Karpas-422 (cell line): ENCODE measurements around the gene ABCB10. TPM values are rescaled to one million over a fixed set of nuclear protein-coding genes. Genes with fewer than 3 reads are reported as not detected.
"Not testable (repeated sequence)": the region's sequence is repeated elsewhere in the genome, so short reads cannot be mapped to it uniquely, and the experiment has no call there.

Experiments
- DNase-seq: peaks from one replicate; pipeline ENCODE4 v3.0.0-alpha.2; 2015
- H2AFZ ChIP-seq: fragments of 200-600 bp; sonication (generic); 2 replicates; pipeline ENCODE4 v1.6.1; 2014; ENCODE audit warnings: antibody characterized with exemption, low read length, mixed read lengths
- H3K27ac ChIP-seq: fragments of 200-600 bp; sonication (generic); 2 replicates; pipeline ENCODE4 v1.5.1; 2014; ENCODE audit warnings: mild to moderate bottlenecking, low read length, moderate library complexity
- H3K27me3 ChIP-seq: fragments of 200-600 bp; sonication (generic); 2 replicates; pipeline ENCODE4 v1.6.1; 2014; ENCODE audit warnings: low read length, mixed read lengths
- H3K36me3 ChIP-seq: fragments of 200-600 bp; sonication (generic); 2 replicates; pipeline ENCODE4 v1.6.1; 2014; ENCODE audit warnings: low read length, mixed read lengths; ENCODE audit not compliant: insufficient read depth
- H3K4me1 ChIP-seq: fragments of 200-600 bp; sonication (generic); 2 replicates; pipeline ENCODE4 v1.6.1; 2014; ENCODE audit warnings: mild to moderate bottlenecking, low read length, mixed read lengths
- H3K4me2 ChIP-seq: fragments of 200-600 bp; sonication (generic); 2 replicates; pipeline ENCODE4 v1.6.1; 2014; ENCODE audit warnings: low read length, low read depth, mild to moderate bottlenecking; ENCODE audit not compliant: poor library complexity, severe bottlenecking
- H3K4me3 ChIP-seq: fragments of 200-600 bp; sonication (generic); 2 replicates; pipeline ENCODE4 v1.5.1; 2014; ENCODE audit warnings: mild to moderate bottlenecking, antibody characterized with exemption, low read length, mixed read lengths
- H3K79me2 ChIP-seq: fragments of 200-600 bp; sonication (generic); 2 replicates; pipeline ENCODE4 v1.6.1; 2014; ENCODE audit warnings: mild to moderate bottlenecking, low read length, mixed read lengths
- H3K9ac ChIP-seq: fragments of 200-600 bp; sonication (generic); 2 replicates; pipeline ENCODE4 v1.6.0; 2014; ENCODE audit warnings: low read length
- H3K9me2 ChIP-seq: fragments of 200-600 bp; sonication (generic), shearing (Covaris generic); replicated peaks from 2 replicates; pipeline ENCODE4 v1.6.0; 2014; ENCODE audit warnings: mild to moderate bottlenecking, low read length, moderate library complexity; ENCODE audit not compliant: insufficient read depth
- H3K9me3 ChIP-seq: fragments of 300-700, 200-600 bp; sonication (generic); 2 replicates; pipeline ENCODE4 v1.6.1; 2014; ENCODE audit warnings: low read length, mixed read lengths
- H4K20me1 ChIP-seq: fragments of 200-600 bp; sonication (generic); 2 replicates; pipeline ENCODE4 v1.6.1; 2014; ENCODE audit warnings: mild to moderate bottlenecking, antibody characterized with exemption, low read length, low read depth; ENCODE audit not compliant: insufficient read depth
- total RNA-seq: library from RNA; depleted of rRNA; stranded (reverse); fragments of >200 nt; shearing (Covaris generic); gene quantifications from 2 replicates; pipeline ENCODE4 v1.2.3, GENCODE V29; 2014; ENCODE audit warnings: low replicate concordance

The ABCB10 gene
- total RNA-seq, 1 experiment from 2014 or later = 27.8 TPM

DNA sequence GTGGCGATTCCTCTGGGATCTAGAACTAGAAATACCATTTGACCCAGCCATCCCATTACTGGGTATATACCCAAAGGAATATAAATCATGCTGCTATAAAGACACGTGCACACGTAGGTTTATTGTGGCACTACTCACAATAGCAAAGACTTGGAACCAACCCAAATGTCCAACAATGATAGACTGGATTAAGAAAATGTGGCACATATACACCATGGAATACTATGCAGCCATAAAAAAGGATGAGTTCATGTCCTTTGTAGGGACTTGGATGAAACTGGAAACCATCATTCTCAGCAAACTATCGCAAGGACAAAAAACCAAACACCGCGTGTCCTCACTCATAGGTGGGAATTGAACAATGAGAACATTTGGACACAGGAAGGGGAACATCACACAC is 46.9 kb downstream of the ABCB10 start:
- not testable (repeated sequence) for DNase-seq, H3K36me3 ChIP-seq, H3K4me2 ChIP-seq, H3K4me3 ChIP-seq, H3K27ac ChIP-seq, H3K27me3 ChIP-seq, H3K9ac ChIP-seq, H3K9me2 ChIP-seq, H3K9me3 ChIP-seq, H2AFZ ChIP-seq
- Histone ChIP-seq H3K79me2 (peaks cover 14% of the 10 kb centered on the region), H3K4me1 (peaks cover 32% of the 10 kb centered on the region), H4K20me1 (peaks cover 13% of the 10 kb centered on the region; the same call in 1 of the 2 replicates)

DNA sequence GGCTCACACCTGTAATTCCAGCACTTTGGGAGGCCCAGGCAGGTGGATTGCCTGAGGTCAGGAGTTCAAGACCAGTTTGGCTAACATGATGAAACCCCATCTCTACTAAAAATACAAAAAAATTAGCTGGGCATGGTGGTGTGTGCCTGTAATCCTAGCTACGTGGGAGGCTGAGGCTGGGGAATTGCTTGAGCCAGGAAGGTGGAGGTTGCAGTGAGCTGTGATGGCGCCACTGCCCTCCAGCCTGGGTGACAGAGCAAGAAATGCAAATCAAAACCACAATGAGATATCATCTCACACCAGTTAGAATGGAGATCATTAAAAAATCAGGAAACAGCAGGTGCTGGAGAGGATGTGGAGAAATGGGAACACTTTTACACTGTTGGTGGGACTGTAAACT is 47.3 kb downstream of the ABCB10 start:
- not testable (repeated sequence) for H3K27me3 ChIP-seq, H3K36me3 ChIP-seq, H3K27ac ChIP-seq, H2AFZ ChIP-seq, H3K4me2 ChIP-seq, H3K9me2 ChIP-seq, H3K4me3 ChIP-seq, DNase-seq, H3K9me3 ChIP-seq, H3K9ac ChIP-seq
- Histone ChIP-seq H4K20me1 (peaks cover 13% of the 10 kb centered on the region; the same call in 1 of the 2 replicates), H3K4me1 (peaks cover 36% of the 10 kb centered on the region), H3K79me2 (peaks cover 19% of the 10 kb centered on the region)

DNA sequence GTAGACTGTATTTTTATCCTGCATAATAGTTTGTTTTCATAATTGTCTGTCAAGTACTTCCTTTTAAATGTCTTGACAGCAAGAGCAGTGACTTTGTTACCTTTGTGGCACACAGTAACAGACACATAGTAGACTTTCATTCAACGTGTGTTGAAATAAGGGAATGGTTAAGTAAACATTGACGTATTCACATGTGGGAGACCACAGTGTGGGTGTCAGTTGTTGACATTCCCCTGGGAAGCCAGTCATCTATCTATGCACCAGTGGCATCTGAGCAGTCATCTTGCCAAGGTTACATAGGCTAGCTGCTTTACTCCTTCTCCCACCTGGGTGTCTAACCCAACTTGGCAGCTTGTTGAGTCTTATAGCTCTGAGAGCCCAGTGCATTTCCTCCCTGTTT is 48.9 kb downstream of the ABCB10 start:
- Histone ChIP-seq H3K4me1 (peaks cover 37% of the 10 kb centered on the region), H3K4me2 (no peak overlapping the region), H3K9me3 (no peaks in the 10 kb centered on the region), H3K27me3 (no peaks in the 10 kb centered on the region), H3K36me3 (no peaks in the 10 kb centered on the region), H3K27ac (no peak overlapping the region), H2AFZ (no peak overlapping the region), H3K79me2 (peaks cover 32% of the 10 kb centered on the region), H3K9me2 (no peaks in the 10 kb centered on the region), H4K20me1 (peaks cover 7% of the 10 kb centered on the region; the same call in 1 of the 2 replicates), H3K9ac (no peak overlapping the region), H3K4me3 (no peak overlapping the region)
- no peak for DNase-seq

GRCh38 chr1:229508823-229509337 is 49.6 kb downstream of the ABCB10 start:
- peak overlapping the region; percentile 74 for H3K4me2 ChIP-seq
- peaks cover 5% of the 10 kb centered on the region; the same call in 1 of the 2 replicates for H4K20me1 ChIP-seq
- no peaks in the 10 kb centered on the region for H3K27me3 ChIP-seq
- H3K27ac ChIP-seq = no peak overlapping the region
- peaks cover 31% of the 10 kb centered on the region for H3K4me1 ChIP-seq
- H3K36me3 ChIP-seq = no peaks in the 10 kb centered on the region
- no peaks in the 10 kb centered on the region for H3K9me3 ChIP-seq
- H3K9me2 ChIP-seq = no peaks in the 10 kb centered on the region
- H2AFZ ChIP-seq = peak overlapping the region; percentile 95
- no peak for DNase-seq
- peak overlapping the region; percentile 97 for H3K4me3 ChIP-seq
- H3K79me2 ChIP-seq = peaks cover 35% of the 10 kb centered on the region
- peak overlapping the region; percentile 82 for H3K9ac ChIP-seq

DNA sequence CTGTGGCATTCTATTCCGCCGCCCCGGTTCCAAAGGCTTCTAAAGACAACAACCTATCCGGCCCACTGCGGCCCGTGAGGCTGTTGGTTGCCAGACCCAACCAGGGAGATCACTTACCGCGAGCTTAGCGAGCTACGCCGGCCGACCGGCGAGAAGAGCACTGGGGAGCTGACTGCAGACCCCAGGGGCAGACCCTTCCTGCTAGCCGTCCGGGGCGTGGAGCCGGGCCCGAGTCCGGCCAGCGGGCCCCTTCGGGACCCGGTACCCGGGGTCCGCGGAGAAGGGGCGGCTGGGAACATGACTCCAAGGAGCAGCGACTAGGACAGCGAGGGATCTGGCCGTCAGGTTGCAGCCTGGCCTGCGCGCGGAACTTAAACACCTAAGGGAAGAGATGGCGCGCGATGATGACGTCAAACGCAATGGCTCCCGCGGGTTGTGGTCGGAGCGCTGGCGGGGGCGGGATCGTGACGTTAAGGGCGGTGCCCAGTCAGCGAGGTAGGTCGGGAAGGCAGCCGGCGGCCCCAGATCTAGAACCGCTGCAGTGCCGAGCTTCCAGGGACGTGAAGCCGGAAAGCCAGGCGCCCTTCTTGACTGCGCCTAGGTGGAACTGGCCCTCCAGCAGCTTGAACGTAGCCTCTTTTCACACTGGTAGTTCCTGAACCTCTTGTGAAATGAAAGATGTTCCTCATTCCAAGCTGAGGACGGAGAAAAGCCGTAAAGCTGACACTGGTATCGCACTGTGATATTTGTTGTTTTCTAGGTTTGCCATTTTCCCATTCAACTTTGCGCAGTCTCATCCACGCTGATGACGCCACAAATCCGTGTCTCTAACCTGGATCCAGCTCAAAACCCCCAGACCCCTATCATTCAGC is 50.3 kb downstream of the ABCB10 start, which contains the start of gene NUP133:
NUP133 (minus strand) TSS at position 391 of the 872 bp plus-strand sequence; CDS start at position 299, 92 bp downstream.
- Histone ChIP-seq H3K9me2 (no peaks in the 10 kb centered on the region), H3K79me2 (peaks cover 40% of the 10 kb centered on the region), H3K9me3 (no peaks in the 10 kb centered on the region), H2AFZ (peak within 1 kb of the TSS; percentile 95), H3K4me2 (peak within 1 kb of the TSS; percentile 74), H3K9ac (peak within 1 kb of the TSS; percentile 82), H4K20me1 (peaks cover 5% of the 10 kb centered on the region; the same call in 1 of the 2 replicates), H3K4me1 (peaks cover 24% of the 10 kb centered on the region), H3K4me3 (peak within 1 kb of the TSS; percentile 97), H3K27me3 (no peaks in the 10 kb centered on the region), H3K27ac (peak within 1 kb of the TSS; percentile 31), H3K36me3 (no peaks in the 10 kb centered on the region)
- peak; percentile 99 for DNase-seq

- Histone ChIP-seq H3K27me3 (no peaks in the 10 kb centered on the region), H3K9me3 (no peaks in the 10 kb centered on the region), H3K9me2 (no peaks in the 10 kb centered on the region), H3K4me1 (peaks cover 21% of the 10 kb centered on the region), H3K36me3 (no peaks in the 10 kb centered on the region), H3K4me3 (peak overlapping the region; percentile 97), H3K9ac (peak overlapping the region; percentile 82), H4K20me1 (peaks cover 5% of the 10 kb centered on the region; the same call in 1 of the 2 replicates), H3K4me2 (peak overlapping the region; percentile 74), H3K27ac (peak overlapping the region; percentile 31), H3K79me2 (peaks cover 41% of the 10 kb centered on the region), H2AFZ (peak overlapping the region; percentile 68; the same call in 1 of the 2 replicates)
- DNase-seq = no peak
Measured at GRCh38 chr1:229507502-229507901, 51.0 kb downstream of the ABCB10 start.

DNA sequence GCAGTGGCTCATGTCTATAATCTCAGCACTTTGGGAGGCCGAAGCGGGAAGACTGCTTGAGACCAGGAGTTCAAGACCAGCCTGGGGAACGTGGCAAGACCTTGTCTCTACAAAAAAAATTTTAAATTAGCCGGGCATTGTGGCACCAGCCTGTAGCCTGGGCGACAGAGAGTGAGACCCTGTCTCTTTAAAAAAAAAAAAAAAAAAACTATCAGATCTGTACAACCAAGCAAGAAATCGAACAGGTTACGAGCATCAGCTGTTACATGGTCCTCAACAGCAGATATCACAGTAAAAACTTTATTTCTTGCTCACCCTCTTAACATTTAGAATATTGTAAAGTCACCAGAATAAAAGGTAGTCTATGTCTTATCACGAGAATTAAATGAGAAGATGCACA is 51.9 kb downstream of the ABCB10 start:
- Histone ChIP-seq H3K4me3 (peak overlapping the region; percentile 97), H2AFZ (no peak overlapping the region), H3K9ac (peak overlapping the region; percentile 82), H3K4me1 (peaks cover 21% of the 10 kb centered on the region), H4K20me1 (peaks cover 5% of the 10 kb centered on the region; the same call in 1 of the 2 replicates), H3K9me2 (no peaks in the 10 kb centered on the region), H3K79me2 (peaks cover 41% of the 10 kb centered on the region), H3K9me3 (no peaks in the 10 kb centered on the region), H3K27me3 (no peaks in the 10 kb centered on the region), H3K27ac (no peak overlapping the region), H3K36me3 (peaks cover 4% of the 10 kb centered on the region; the same call in 1 of the 2 replicates), H3K4me2 (peak overlapping the region; percentile 74)
- DNase-seq = no peak

GRCh38 chr1:229495782-229496181 is 62.7 kb downstream of the ABCB10 start:
- Histone ChIP-seq H3K36me3 (peaks cover 27% of the 10 kb centered on the region), H3K9me2 (no peaks in the 10 kb centered on the region), H3K79me2 (no peaks in the 10 kb centered on the region), H2AFZ (no peak overlapping the region), H3K27me3 (no peaks in the 10 kb centered on the region), H4K20me1 (no peaks in the 10 kb centered on the region), H3K27ac (no peak overlapping the region), H3K9ac (no peak overlapping the region), H3K4me1 (no peaks in the 10 kb centered on the region), H3K4me3 (no peak overlapping the region), H3K9me3 (no peaks in the 10 kb centered on the region), H3K4me2 (no peak overlapping the region)
- no peak for DNase-seq
